GM19397 (cell line): ENCODE measurements around the gene SIN3A.
A peak's percentile ranks its signal among the peaks of the same experiment; 100 is the strongest.
"Not testable (repeated sequence)": the region's sequence is repeated elsewhere in the genome, so short reads cannot be mapped to it uniquely, and the experiment has no call there.

Experiments used
- ATAC-seq: cut with Tn5 transposase; IDR thresholded peaks from one replicate; pipeline ENCODE4 v1.9.1; 2021; ENCODE audit warnings: mild to moderate bottlenecking, moderate library complexity; ENCODE audit not compliant: unreplicated experiment

The SIN3A gene

GRCh38 chr15:75358771-75359536 lies 92.5 kb downstream of the SIN3A start:
- ATAC-seq = no peak

- ATAC-seq = no peak
Observed at GRCh38 chr15:75357976-75358673, 93.4 kb downstream of the SIN3A start.

- no peak for ATAC-seq
Observed at GRCh38 chr15:75356517-75356916, 95.0 kb downstream of the SIN3A start.

- ATAC-seq = no peak
Observed at GRCh38 chr15:75356006-75356405, 95.5 kb downstream of the SIN3A start.

- no peak for ATAC-seq
Observed at GRCh38 chr15:75355369-75355768, 96.1 kb downstream of the SIN3A start.

GRCh38 chr15:75354454-75354853 lies 97.0 kb downstream of the SIN3A start:
- ATAC-seq = no peak

- no peak for ATAC-seq
Observed at GRCh38 chr15:75353604-75354003, 97.9 kb downstream of the SIN3A start.

- no peak for ATAC-seq
Observed at GRCh38 chr15:75352186-75353080, 99.1 kb downstream of the SIN3A start.

- ATAC-seq = no peak
Observed at GRCh38 chr15:75350601-75351361, 100.7 kb downstream of the SIN3A start.

GRCh38 chr15:75349851-75350588 lies 101.5 kb downstream of the SIN3A start:
- ATAC-seq = no peak

GRCh38 chr15:75349351-75349669 lies 102.2 kb downstream of the SIN3A start:
- ATAC-seq = not testable (repeated sequence)

- ATAC-seq = no peak
Observed at GRCh38 chr15:75348562-75349350, 102.7 kb downstream of the SIN3A start.

GRCh38 chr15:75348034-75348561 lies 103.4 kb downstream of the SIN3A start:
- no peak for ATAC-seq

GRCh38 chr15:75347222-75348033 lies 104.1 kb downstream of the SIN3A start:
- peak; percentile 62 for ATAC-seq

GRCh38 chr15:75346796-75347221 lies 104.7 kb downstream of the SIN3A start, which contains the start of gene NEIL1:
TSS of gene NEIL1 (plus strand) at chr15:75347039. CDS start at chr15:75348906, 1,867 bp downstream.
- no peak for ATAC-seq

GRCh38 chr15:75343953-75344352 lies 107.5 kb downstream of the SIN3A start:
- ATAC-seq = not testable (repeated sequence)

- ATAC-seq = no peak
Observed at GRCh38 chr15:75342221-75342620, 109.3 kb downstream of the SIN3A start.
